HG03159 (cell line): ENCODE results near the gene TMEM60.
"Not testable (repeated sequence)": the region's sequence is repeated elsewhere in the genome, so short reads cannot be mapped to it uniquely, and the experiment has no call there.

Experiments
- ATAC-seq: cut with Tn5 transposase; IDR thresholded peaks from one replicate; pipeline ENCODE4 v1.9.1; 2021; ENCODE audit warnings: mild to moderate bottlenecking, moderate library complexity; ENCODE audit not compliant: unreplicated experiment

The TMEM60 gene

DNA sequence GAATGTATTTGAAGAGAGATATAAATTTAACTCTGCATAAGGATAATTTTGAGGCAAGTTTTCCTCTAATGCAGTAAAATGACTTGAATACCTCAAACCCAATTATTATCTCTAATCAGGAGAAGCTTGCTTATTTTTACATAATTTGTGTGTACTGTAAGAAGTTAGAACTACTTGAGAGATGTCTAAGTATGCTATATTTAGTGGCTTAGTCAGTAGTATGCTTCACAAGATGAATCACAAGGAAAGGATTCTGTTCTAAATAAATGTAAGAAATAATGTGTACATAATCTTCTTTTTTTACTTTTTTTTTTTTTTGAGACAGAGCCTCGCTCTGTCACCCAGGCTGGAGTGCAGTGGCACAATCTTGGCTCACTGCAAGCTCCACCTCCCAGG is 14.1 kb upstream of the TMEM60 start:
- no peak for ATAC-seq

DNA sequence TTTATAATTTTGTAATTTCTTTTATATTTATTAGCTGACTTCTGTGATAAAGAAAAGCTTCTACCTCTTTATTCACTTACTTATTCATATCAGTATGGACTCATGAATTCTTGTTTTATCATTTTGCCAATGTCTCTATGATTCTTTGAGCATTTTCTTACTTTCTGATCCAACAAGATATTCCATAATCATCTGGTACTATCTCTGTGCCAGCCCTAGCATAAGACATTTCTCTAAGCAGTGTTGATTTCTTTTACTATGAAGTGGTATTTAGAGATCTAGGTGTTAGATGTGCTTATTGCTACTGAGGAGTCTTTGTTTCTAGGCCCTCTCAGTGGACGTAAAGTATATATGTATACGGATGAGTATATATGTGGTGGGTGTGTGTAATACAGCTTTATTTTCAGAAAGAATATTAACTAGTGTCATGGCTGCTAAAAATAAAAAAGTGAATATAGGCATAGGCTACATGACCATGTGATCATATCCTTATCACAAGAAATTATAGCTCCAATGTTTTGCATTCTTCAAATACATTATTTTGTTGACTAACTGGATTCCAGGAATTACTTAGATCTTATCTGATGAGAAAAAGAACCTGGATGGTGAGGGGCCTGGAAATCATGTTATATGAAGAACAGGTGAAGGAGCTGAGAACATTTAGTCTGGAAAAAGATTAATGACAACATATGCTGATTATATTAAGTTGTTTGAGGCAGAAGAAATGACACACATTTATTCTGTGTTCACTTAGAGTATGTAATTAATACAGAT is 13.5 kb upstream of the TMEM60 start:
- no peak for ATAC-seq

DNA sequence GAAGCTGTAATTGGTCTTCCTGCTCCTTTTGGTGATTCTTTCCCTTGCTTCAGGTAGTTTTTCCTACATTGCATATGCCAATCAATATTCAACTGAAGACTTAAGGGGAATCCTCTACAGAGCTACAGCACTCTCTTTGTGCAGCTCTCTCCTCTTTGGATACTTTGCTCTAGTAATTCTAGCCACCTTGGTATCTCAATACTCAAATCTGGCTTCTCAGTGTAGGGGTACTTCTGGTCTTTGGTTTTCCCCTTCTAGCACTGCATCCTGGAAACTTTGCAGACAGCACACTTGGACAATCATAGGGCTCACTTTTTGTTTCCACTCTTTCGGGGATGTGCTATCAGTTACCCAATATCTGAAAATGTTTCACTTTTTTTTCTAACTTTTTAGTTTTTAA is 10.3 kb upstream of the TMEM60 start:
- ATAC-seq: no peak

DNA sequence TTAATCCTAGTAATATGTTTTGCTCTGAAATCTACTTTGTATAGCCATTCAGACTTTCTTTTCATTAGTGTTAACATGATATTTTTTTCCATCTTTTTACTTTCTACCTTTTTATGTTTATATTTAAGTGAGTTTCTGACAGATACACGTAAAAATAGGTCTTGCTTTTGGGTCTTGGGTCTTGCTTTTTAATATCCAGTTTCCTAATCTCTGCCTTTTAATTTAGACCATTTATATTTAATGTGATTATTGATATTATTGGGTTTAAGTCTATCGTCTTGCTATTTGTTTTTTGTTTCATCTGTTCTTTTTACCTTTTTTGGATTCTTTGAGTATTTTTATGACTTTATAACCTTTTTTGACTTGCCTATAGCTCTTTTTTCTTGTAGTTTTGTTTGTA is 8.2 kb upstream of the TMEM60 start:
- ATAC-seq: no peak

DNA sequence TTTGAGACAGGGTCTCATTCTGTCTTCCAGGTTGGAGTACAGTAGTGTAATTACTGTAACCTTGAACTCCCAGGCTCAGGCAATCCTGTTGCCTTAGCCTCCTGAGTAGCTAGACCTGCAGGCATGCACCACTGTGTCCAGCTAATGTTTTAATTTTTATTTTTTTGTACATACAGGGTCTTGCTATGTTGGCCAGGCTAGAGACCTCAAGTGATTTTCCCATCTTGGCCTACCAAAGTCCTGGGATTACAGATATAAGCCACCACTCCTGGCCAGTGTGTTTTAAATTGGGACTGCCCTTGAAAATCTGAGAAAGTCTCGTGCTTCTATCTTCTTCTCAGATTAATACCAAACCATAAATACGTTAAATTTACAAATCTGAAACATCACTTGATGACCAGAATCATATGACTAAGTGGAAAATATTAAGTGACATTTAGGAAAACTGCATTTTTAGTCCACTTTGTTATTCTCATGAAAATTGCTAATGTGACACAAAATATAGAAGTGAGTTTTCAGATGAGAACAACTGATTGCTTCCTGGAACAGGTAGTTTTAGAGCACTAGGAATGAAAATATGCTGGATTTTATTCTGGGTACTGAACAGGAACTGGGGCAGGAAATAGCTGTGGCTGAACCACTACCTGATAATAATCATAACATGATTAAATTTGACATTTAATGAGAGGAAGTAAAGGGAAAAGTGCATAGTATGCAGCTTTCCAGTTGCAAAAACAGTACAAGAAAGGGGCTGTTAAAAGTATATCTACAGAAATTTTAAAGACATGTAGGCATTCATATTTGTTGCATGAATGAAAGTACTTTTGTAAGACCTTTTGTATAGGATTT is 4.5 kb upstream of the TMEM60 start:
- no peak for ATAC-seq

DNA sequence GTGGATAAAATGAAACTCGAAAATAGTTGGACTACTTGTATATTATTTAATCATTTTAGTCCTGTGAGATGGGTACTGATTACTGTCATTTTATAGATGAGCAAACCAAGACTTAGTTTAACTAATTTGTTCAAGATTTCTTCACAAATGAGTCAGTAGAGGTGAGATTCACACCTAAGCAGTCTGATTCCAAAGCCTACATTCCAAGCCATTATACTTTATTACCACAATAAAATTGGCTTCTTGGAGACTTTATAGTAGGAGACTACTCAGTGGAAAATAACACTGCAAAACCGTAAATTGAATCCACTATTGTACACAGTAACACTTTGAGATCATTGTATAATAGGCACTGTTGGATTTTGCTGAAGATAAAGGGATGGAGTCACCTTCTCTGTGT is 2.5 kb upstream of the TMEM60 start:
- no peak for ATAC-seq

DNA sequence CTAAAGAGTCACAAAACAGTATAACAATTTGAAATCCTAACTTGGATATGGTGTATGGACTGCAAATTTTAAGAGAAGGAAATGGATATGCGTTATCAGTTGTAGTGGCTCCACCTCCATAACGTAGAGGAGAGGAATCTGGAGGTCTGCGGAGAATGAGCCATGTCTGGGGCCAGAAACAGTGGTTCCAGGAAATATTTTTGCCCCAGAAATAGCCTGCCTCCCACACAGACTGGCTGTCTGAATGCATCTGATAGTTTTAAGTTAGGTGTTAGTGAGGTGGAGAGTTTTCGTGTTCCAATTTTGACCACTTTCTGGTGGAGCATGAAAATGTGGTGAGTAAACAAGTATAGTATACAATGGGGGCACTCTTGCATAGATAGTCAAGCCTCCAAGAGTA is 1.9 kb upstream of the TMEM60 start:
- no peak for ATAC-seq

DNA sequence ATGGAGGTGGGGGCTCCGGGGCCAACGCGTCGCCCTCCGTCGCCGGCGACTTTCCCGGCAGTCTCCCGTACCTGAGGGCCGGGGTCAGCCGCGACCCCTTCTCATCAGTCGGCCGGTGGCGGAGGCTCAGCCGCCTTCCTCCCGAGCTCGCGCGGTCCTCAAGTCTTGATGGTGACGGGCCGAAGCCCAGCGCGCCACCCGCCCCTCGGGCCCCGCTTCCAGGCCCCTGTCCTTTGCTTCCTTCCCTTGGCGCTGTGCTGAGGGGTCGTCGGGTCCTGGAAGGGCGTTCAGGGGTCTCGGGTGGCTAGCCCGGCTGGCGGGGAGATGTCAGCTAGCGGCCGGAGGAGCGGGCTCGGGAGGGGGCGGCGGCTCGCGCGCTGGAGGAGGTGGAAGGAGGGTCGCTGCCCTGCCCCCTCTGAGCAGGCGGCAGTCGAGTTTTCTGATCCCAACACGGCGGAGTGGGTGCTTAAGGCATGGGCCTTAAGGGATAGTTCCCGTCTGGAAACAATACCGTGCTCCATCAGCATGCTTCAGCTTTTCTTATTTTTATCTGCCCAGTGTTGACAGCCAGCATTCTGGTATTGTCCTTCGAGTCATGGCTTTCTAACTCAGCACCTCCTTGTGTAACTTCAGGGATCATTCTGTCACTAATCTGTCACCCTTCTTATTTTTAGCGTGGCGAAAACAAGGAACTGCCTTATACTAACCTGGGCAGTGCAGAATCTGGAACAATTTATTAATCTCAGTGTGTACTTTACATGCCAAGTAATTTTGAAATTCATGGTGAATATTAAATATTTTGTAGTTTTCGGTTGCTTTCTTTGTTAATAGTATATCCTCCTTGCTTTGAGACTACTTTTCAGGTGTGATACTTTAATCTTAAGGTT is 1.1 kb upstream of the TMEM60 start:
- ATAC-seq: peak; percentile 9

DNA sequence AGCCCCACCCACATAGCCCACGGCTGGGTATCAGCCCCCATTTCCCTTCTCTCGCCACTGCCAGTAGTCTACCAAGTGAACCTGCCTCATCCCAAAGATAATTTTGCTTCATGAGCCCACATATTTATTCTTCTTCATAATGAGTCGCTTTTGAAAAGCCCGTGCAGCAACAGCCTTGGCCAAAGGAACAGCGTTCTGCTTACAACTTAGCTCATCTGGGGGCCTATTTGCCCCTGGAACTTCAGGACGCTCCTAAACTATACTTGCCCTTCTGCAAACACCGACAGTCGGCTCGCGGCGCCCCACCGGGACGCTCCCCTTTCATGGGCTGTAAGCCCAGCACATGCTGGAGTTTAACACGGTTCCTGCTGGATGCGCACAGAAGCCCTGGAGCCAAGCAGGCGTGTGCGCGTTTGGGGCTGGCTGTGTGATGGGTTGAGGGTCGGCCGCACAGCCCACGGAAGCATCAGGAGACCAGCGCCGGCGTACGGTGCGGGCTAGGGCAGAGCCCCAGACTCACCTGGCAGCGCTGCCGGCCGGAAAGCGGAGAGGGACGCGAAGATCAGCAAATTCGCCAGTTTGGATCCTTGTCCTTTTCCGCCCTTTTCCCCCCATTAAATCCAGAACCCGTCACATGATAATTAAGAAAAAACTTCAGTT is 370 bp downstream of the TMEM60 start:
- peak; percentile 31 for ATAC-seq

DNA sequence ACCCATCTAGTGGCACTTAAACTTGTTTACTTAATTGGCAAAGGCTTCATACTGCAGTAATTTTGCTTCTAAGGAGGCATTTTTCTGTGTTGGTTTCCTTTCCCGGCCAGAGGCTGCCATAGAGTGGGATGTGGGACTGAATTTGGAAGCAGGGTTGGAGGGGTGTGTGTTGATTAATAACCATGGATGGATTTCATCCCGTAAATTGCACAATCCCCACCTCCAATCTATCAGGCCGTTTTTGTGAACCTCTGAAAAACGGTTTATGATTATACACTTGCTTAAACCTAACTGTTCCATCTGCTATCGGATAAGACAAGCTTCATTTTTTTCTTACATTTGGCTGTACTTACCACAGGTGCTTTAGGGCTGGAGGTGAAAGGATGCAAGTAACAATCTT is 1.3 kb downstream of the TMEM60 start:
- ATAC-seq: no peak

DNA sequence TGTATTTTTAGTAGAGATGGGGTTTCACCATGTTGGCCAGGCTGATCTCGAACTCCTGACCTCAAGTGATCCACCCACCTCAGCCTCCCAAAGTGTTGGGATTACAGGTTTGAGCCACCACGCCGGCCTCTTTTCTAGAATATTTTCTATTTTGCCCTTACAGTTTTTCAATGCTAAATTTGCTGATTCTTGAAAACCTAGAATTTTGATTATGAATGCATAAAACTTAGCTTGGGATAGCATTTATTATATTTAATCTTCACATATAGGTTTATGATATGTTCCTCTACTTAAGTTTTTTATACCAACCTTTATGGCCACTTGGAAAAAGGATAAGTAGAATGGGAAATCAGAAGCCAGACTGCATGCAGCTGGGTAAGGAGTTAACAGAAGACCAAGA is 2.1 kb downstream of the TMEM60 start:
- no peak for ATAC-seq

DNA sequence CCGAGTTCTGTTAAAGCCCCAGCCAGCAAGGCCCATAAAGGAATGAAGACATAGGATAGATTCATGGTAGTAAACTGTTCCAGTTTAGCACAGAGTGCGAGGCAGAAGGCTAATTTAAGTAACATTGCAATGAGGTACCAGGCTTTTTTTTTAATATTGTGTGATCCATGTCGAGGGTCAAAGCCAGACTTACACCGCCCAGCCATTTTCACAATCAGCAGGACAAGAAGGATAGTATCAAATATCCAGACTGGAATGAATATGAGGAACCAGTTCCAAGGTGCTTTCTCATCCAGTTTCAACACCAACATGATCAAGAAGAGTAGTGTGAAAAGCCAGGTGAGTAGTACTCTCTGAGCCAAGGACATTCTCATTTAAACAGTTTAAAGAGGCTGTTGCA is 4.2 kb downstream of the TMEM60 start:
- ATAC-seq: no peak

DNA sequence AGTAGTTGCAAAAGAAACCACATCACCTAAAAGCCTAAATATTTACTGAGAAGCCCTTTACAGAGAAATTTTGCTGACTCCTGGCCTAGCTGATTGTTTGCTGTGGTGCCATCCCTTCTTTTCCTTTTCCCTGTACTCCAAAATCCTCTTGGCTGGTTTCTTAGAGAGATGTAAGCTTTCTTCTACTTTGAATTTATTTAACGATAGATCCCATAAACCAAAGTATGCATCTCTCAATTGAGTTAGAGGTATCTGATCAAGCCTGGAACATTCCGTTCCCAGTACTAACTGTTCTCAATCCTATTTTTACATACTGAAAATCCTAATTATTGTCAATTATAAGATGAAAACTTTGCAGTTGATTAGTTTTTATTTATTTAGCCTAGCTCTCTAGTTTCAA is 6.3 kb downstream of the TMEM60 start:
- no peak for ATAC-seq

DNA sequence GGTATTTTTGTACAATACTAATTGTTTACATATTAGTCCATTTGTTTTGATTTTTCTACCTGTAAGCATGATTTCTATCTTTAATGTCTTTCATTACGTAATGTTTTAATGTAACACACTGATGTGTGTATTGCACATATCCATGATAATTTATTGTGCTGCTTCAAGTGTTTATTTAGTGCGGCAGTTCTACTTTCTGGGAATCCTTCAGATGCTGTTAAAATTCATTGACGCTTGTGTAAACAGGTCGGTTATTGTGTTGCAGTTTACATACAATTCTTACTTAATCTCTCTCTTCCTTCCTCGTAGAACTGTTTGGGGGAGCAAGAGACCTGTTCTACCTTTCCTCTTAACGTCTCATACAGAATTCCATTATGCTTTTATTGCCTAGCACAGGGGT is 6.9 kb downstream of the TMEM60 start:
- ATAC-seq: no peak

DNA sequence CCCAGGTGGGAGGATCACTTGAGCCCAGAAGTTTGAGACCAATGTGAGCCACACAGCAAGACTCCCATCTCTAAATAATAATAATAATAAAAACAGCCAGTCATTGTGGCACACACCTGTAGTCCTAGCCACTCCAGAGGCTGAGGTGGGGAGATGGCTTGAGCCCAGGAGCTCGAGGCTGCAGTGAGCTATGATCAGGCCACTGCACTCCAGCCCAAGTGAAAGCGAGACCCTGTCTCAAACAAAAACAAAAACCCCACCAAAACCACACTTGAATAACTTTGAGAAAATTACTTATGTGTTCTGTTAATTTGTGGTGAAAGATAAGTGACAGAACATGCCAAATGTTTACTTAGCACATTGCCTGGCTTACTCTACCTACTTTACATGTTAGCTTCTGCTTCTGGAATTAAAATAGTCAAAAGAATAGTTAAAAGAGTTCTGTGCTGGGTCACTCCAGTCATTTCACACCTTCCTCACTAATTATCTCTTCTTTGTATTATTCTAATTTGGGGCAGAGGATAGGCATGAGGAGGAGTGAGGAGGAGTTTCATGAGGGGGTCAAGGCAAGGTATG is 9.8 kb downstream of the TMEM60 start:
- ATAC-seq: peak; percentile 41

DNA sequence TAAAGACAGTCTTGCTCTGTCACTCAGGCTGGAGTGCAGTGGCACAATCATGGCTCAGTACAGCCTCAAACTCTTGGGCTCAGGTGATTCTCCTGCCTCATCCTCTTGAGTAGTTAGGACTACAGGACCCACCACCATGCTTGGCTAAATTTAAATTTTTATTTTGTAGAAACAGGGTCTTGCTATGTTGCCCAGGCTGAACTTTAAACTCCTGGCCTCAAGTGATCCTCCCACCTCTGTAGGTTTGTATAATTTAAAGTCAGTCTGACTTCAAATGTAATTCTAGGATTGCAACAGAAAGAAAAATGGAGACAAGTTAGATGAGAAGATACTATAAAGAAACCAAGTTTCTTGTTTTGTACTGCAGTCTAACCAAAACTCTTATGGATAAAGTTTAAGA is 11.5 kb downstream of the TMEM60 start:
- ATAC-seq: no peak

DNA sequence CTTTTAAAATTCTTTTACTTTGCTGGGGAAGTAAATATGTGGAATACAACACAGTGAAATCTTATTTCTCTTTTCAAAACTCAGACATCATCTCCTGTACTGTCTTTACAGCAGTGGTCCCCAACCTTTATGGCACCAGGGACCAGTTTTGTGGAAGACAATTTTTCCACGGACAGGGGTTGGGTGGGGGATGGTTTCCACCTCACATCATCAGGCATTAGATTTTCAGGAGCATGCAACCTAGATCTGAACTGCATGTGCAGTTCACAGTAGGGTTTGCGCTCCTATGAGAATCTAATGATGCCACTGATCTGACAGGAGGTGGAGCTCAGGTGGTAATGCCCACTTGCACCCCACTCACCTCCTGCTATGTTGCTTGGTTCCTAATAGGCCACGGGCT is 12.2 kb downstream of the TMEM60 start:
- no peak for ATAC-seq

DNA sequence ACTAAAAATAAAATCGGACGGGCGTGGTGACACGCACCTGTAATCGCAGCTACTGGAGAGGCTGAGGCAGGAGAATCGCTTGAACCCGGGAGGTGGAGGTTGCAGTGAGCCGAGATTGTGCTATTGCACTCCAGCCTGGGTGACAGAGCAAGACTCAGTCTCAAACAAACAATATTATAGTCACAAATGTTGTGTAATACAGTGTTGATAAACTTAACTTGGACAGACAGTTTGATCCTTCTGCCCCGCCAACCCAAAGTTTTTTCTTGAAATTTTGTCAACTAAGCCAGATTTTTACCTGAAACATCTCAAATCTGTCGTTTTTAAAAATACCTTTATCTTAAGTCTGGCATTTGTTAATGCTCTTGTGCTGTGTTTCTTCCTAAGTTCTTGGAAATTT is 13.8 kb downstream of the TMEM60 start:
- ATAC-seq: not testable (repeated sequence)

DNA sequence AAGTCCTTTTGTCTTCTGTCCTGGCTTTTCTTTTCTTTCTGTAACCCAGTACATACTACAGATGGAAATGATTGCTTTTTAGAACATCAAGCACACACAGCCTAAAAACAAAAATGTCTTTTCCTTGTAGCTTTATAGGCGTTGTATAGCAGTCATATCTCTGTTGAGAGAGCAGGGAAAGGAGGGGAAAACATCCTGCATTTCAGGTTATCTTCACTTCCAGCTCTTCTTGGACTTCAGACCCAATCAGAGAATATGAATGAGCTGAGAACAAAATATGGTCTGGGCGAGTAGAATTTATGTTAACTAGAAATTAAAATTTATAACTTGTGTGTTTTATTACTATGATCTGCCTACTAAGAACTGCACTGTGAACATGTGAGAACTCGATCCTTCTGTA is 14.7 kb downstream of the TMEM60 start:
- ATAC-seq: no peak

DNA sequence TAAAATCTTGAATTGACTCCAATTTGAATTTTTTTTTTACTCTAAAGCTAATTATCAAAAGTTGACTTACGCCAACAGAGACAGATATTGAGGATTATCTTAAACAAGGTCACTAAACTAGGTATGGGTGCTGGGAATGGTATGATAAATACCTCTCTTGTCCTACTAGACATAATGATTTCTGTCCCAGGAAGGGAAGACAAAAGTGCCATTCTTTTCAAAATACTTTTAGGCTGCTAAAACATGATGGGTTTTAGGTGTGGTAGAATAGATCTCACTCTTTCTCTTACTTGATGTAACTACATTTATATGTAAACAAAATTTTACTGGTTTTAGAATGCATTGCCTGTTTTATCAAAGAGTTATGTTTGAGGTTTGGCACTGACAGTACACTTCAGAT is 15.1 kb downstream of the TMEM60 start:
- no peak for ATAC-seq

DNA sequence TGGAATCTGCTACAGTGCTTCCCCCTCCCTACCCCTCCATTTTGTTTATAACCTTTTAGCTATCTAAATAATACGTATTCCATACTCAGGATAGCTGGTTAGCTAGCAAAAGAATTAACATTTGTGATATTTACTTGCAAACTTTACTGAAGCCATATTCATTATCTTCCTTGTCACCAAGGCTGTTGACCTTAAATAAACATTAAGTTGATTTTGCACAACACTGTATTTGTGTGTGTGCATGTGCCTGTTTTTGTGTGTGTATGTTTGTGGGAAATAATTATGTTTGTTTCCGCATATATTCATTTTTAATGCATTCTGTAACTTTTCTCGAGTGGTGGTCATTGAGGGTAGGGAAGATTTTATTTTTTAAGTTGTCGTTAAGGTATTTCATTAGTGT is 15.9 kb downstream of the TMEM60 start:
- ATAC-seq: no peak
